Caco-2 (cell line): Measurements from ENCODE around the gene BPIFB2. TPM values are rescaled to one million over a fixed set of nuclear protein-coding genes. Genes with fewer than 3 reads are reported as not detected.

Experiments
- BruUV-seq: library from RNA; stranded (reverse); fragments of 400-500 nt; replicated peaks from 2 replicates; lab custom pipeline; 2021; lab: Mats Ljungman, UMichigan
- CTCF ChIA-PET: fragments of 300-600 bp; sonication (Branson Sonifier 250); formaldehyde crosslinking; loops from one replicate; lab custom pipeline; 2022; ENCODE audit warnings: antibody characterized with exemption; lab: Charles Lee
- POLR2A ChIA-PET: fragments of 300-600 bp; sonication (Branson Sonifier 250); formaldehyde crosslinking; loops from one replicate; lab custom pipeline; 2022; ENCODE audit warnings: antibody characterized with exemption; lab: Charles Lee
- DNase-seq, 2 experiments: peaks; one replicate each; pipeline versions ENCODE4 v3.0.0 to v3.0.0-alpha.2; 2020 to 2022
- H3K27me3 ChIP-seq: replicated peaks from 2 replicates; pipeline ENCODE4 v1.6.0; 2011; ENCODE audit warnings: low read length; ENCODE audit not compliant: control insufficient read depth, insufficient read depth
- H3K36me3 ChIP-seq: 2 replicates; pipeline ENCODE4 v1.5.1; 2011; ENCODE audit warnings: low read length; ENCODE audit not compliant: control insufficient read depth, insufficient read depth
- H3K4me1 ChIP-seq: fragments of 250-450 bp; sonication (Bioruptor Pico); 2 replicates; pipeline ENCODE4 v1.5.1; 2020; ENCODE audit warnings: mild to moderate bottlenecking
- H3K4me3 ChIP-seq: 2 replicates; pipeline ENCODE4 v1.5.1; 2011; ENCODE audit warnings: low read depth, mild to moderate bottlenecking, control low read depth, low read length
- H3K9me3 ChIP-seq: fragments of 250-450 bp; sonication (Bioruptor Pico); 2 replicates; pipeline ENCODE4 v1.5.1; 2020; ENCODE audit warnings: mild to moderate bottlenecking, moderate library complexity
- H3K27ac Mint-ChIP-seq: one replicate; pipeline ENCODE4 v1.8.0; 2022; ENCODE audit warnings: mixed read lengths; ENCODE audit not compliant: unreplicated experiment
- H3K27me3 Mint-ChIP-seq: one replicate; pipeline ENCODE4 v1.8.0; 2022; ENCODE audit warnings: mixed read lengths; ENCODE audit not compliant: insufficient read depth, unreplicated experiment
- H3K36me3 Mint-ChIP-seq: one replicate; pipeline ENCODE4 v1.8.0; 2022; ENCODE audit warnings: mild to moderate bottlenecking, mixed read lengths; ENCODE audit not compliant: insufficient read depth, unreplicated experiment
- H3K4me1 Mint-ChIP-seq: one replicate; pipeline ENCODE4 v1.8.0; 2022; ENCODE audit warnings: low read depth, mixed read lengths; ENCODE audit not compliant: unreplicated experiment
- H3K4me3 Mint-ChIP-seq: one replicate; pipeline ENCODE4 v1.8.0; 2022; ENCODE audit warnings: mild to moderate bottlenecking, moderate library complexity, mixed read lengths; ENCODE audit not compliant: unreplicated experiment
- H3K9me3 Mint-ChIP-seq: one replicate; pipeline ENCODE4 v1.8.0; 2022; ENCODE audit warnings: mixed read lengths; ENCODE audit not compliant: unreplicated experiment
- CTCF ChIP-seq, 2 experiments: fragments of 200-600 bp in 1 of 2; IDR thresholded peaks; 1 replicate in 1 of 2; 2 replicates in 1 of 2; pipeline versions ENCODE4 v1.5.1 to v1.8.0; 2011 to 2022; ENCODE audit warnings: antibody characterized with exemption in 1 of 2, control low read depth in 1 of 2, inconsistent platforms in 1 of 2, low read depth in 1 of 2, low read length in 1 of 2, mild to moderate bottlenecking in 1 of 2, moderate library complexity in 1 of 2; ENCODE audit not compliant: insufficient read depth in 1 of 2, severe bottlenecking in 1 of 2, unreplicated experiment in 1 of 2
- intact Hi-C: fragments of 100-400 bp; cut with micrococcal nuclease; formaldehyde crosslinking; loops from one replicate; pipeline ENCODE4 v1.10.0; 2022; ENCODE audit not compliant: unreplicated experiment
- total RNA-seq: library from RNA; stranded (reverse); gene quantifications from 2 replicates; pipeline ENCODE4 v1.2.3, GENCODE V29; 2022

BPIFB2 gene
- total RNA-seq, 1 experiment from 2014 or later = not detected

- POLR2A ChIA-PET = no interaction called here
- Mint-ChIP-seq H3K9me3 (no peaks in the 10 kb centered on the region), H3K4me3 (no peak overlapping the region), H3K4me1 (no peaks in the 10 kb centered on the region), H3K27me3 (peaks cover 5% of the 10 kb centered on the region), H3K36me3 (no peaks in the 10 kb centered on the region), H3K27ac (no peak overlapping the region)
- Histone ChIP-seq H3K36me3 (no peaks in the 10 kb centered on the region), H3K4me1 (no peaks in the 10 kb centered on the region), H3K4me3 (no peak overlapping the region), H3K27me3 (no peaks in the 10 kb centered on the region), H3K9me3 (no peaks in the 10 kb centered on the region)
- intact Hi-C loops = no loop called here
- no TSS peak for BruUV-seq
- CTCF ChIA-PET = no interaction called here
- no peak for DNase-seq
- no peak for TF ChIP-seq CTCF (IDR thresholded peaks at IDR 0.05; ENCODE audit: insufficient read depth in 1 of 2, low read depth in 1 of 2, low read length in 1 of 2, severe bottlenecking in 1 of 2, unreplicated experiment in 1 of 2)
These were observed 16.7 kb downstream of the BPIFB2 start for GRCh38 chr20:33024243-33024560.

- H3K9me3 ChIP-seq = no peaks in the 10 kb centered on the region
- DNase-seq = no peak
- CTCF ChIA-PET = no interaction called here
- no peak for TF ChIP-seq CTCF (IDR thresholded peaks at IDR 0.05; ENCODE audit: insufficient read depth in 1 of 2, low read depth in 1 of 2, low read length in 1 of 2, severe bottlenecking in 1 of 2, unreplicated experiment in 1 of 2)
- H3K4me3 ChIP-seq = no peak overlapping the region
- Mint-ChIP-seq H3K36me3 (no peaks in the 10 kb centered on the region), H3K4me3 (no peak overlapping the region), H3K27me3 (peaks cover 2% of the 10 kb centered on the region), H3K4me1 (no peaks in the 10 kb centered on the region), H3K9me3 (no peaks in the 10 kb centered on the region), H3K27ac (no peak overlapping the region)
- H3K4me1 ChIP-seq = no peaks in the 10 kb centered on the region
- H3K27me3 ChIP-seq = no peaks in the 10 kb centered on the region
- intact Hi-C loops = no loop called here
- no peaks in the 10 kb centered on the region for H3K36me3 ChIP-seq
- POLR2A ChIA-PET = no interaction called here
- BruUV-seq = no TSS peak
These were observed 17.3 kb downstream of the BPIFB2 start for GRCh38 chr20:33024609-33025317.

GRCh38 chr20:33025318-33025876, 17.9 kb downstream of the BPIFB2 start:
- no TSS peak for BruUV-seq
- POLR2A ChIA-PET = no interaction called here
- H3K4me1 ChIP-seq = no peaks in the 10 kb centered on the region
- H3K9me3 Mint-ChIP-seq = no peaks in the 10 kb centered on the region
- TF ChIP-seq CTCF (IDR thresholded peaks at IDR 0.05; ENCODE audit: insufficient read depth in 1 of 2, low read depth in 1 of 2, low read length in 1 of 2, severe bottlenecking in 1 of 2, unreplicated experiment in 1 of 2) = no peak
- no peaks in the 10 kb centered on the region for H3K9me3 ChIP-seq
- H3K27me3 Mint-ChIP-seq = no peaks in the 10 kb centered on the region
- CTCF ChIA-PET = no interaction called here
- H3K36me3 ChIP-seq = no peaks in the 10 kb centered on the region
- no peaks in the 10 kb centered on the region for H3K27me3 ChIP-seq
- no peak overlapping the region for H3K4me3 Mint-ChIP-seq
- no peak for DNase-seq
- H3K4me3 ChIP-seq = no peak overlapping the region
- no peaks in the 10 kb centered on the region for H3K4me1 Mint-ChIP-seq
- H3K27ac Mint-ChIP-seq = no peak overlapping the region
- no peaks in the 10 kb centered on the region for H3K36me3 Mint-ChIP-seq
- intact Hi-C loops = no loop called here
